ENCODE measurements around the gene HPS4. TPM values are rescaled to one million over a fixed set of nuclear protein-coding genes. Genes with fewer than 3 reads are reported as not detected.

HPS4 gene
- total RNA-seq, 8 experiments from 2014 or later: 21.7 to 41.6 (median 32.6) TPM

DNA sequence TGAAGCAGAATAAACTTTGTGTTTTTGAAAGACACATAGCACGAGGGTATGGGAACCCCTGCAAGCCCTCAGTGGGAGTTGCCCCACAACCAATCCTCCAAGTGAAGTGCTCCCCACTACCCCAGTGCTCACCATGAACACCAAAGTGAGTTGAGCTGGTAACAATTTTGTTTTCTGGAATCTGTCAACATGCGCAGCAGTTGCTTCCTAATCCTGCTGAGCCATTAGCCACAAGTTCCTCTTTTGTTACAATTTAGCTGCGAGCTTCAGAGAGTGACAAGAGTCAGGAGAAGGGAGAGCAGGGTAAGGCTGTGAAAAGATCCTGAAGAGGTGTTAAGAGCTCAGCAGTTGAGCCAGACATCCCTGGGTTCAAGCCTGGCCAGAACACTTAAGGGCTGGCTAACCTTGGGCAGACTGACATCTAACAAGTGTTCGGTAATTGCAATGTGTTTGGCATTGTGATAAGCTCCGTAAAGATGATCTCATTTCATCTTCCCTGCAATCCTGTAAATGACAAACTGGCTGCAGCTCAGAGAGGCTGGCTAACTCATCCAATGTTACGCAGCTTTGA, 78.6 kb downstream of the HPS4 start:
- Histone ChIP-seq H3K4me1 (replicated peaks in 1 of 2) (peaks cover 6 to 11% of the 10 kb centered on the region in 2 donors), H3K4me3 (no peak overlapping the region), H3K27ac (no peak overlapping the region)
- in situ Hi-C loops (cut with MboI; ENCODE audit: low pct_unique_long_range_greater_than_20kb in 2 of 9, low sequenced_read_pairs in 9 of 9, unreplicated experiment in 9 of 9): no loop called here
- WGBS, 10 experiments: 0 to 94% (median 32%) methylated on average over 1 to 6 of the region's 6 CpGs; no CpG with 5 or more reads in 1 of the 10 experiments
- peak in 2 of 8 experiments; percentile 25 to 45 for ATAC-seq (replicated peaks in 6 of 8)

DNA sequence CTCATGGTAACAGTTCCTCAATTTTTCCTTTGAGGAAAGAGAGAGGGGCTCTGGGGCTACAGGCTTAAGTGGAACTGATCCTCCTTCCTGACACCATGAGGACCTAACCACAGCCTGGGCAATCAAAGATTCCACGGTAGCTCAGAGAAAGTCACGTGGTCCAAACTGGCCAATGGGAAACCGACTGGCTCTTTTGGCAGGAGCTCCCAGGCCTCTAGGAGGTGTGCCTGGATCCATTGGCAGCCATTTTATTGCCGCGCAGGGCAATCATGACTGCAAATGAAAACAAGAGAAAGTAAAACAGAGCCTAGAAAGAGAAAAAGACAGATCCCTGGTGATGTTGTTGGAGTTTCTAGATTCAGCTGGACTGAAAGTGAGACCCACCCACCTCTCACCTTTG, 81.9 kb downstream of the HPS4 start:
- Histone ChIP-seq H3K4me3 (no peak overlapping the region), H3K4me1 (replicated peaks in 1 of 2) (peaks cover 0 to 9% of the 10 kb centered on the region in 2 donors), H3K27ac (no peak overlapping the region)
- 0 to 94% (median 80%) methylated on average over 1 to 5 of the region's 5 CpGs; no CpG with 5 or more reads in 2 of the 10 experiments for WGBS, 10 experiments
- in situ Hi-C loops (cut with MboI; ENCODE audit: low pct_unique_long_range_greater_than_20kb in 2 of 9, low sequenced_read_pairs in 9 of 9, unreplicated experiment in 9 of 9): no loop called here
- no peak for ATAC-seq (replicated peaks in 6 of 8)

Other genes with a start within 250 kb of the HPS4 start
- 10 to 100 TPM in 1 of 8 experiments, 1 to 10 TPM in 7; 1.9 to 14.4 (median 6.2) TPM for gene ASPHD2, start 54.5 kb downstream of the HPS4 start, total RNA-seq
- gene SRRD, start 94 bp upstream of the HPS4 start, total RNA-seq: 10 to 100 TPM in 7 of 8 experiments, 1 to 10 TPM in 1; 8.4 to 21.2 (median 13.6) TPM
- gene TFIP11, start 28.7 kb upstream of the HPS4 start, total RNA-seq: 10 to 100 TPM; 23.4 to 36.6 (median 31.6) TPM
- 10 to 100 TPM in 4 of 8 experiments, 1 to 10 TPM in 4; 7.9 to 24.1 (median 9.5) TPM for gene TPST2, start 106.3 kb upstream of the HPS4 start, total RNA-seq
- under 1 TPM in 3 of 8 experiments, not detected in 5; 0.38 to 0.86 (median 0.60) TPM for gene CRYBB1, start 134.2 kb upstream of the HPS4 start, total RNA-seq
- gene CRYBA4, start 138.2 kb upstream of the HPS4 start, total RNA-seq: 1 to 10 TPM in 1 of 8 experiments, under 1 TPM in 3, not detected in 4; 0.38 to 1.2 (median 0.49) TPM
- gene MIAT, start 173.8 kb upstream of the HPS4 start, total RNA-seq: 100 to 1,000 TPM in 3 of 8 experiments, 10 to 100 TPM in 3, 1 to 10 TPM in 2; 2.3 to 200 (median 90.9) TPM

Data from motor neuron (in vitro differentiated cells).